Measurements from ENCODE around the gene ANGPTL8. TPM values are rescaled to one million over a fixed set of nuclear protein-coding genes. Genes with fewer than 3 reads are reported as not detected.

The ANGPTL8 gene
- total and polyA plus RNA-seq, 12 donors = 0.33 to 10.0 (median 0.91) TPM; not detected in 4

- Histone ChIP-seq H3K4me3 (no peak overlapping the region), H3K27ac (peak overlapping the region in 2 of 5 donors; percentile 26 to 52), H3K27me3 (no peaks in the 10 kb centered on the region), H3K36me3 (replicated peaks in 1 of 2) (peaks cover 0 to 4% of the 10 kb centered on the region in 2 donors), H3K4me1 (replicated peaks in 1 of 2) (peaks cover 36 to 46% of the 10 kb centered on the region in 2 donors), H3K9me3 (replicated peaks in 1 of 3) (no peaks in the 10 kb centered on the region)
- 51 to 66% (median 54%) methylated on average over 6 to 7 of the region's 7 CpGs for WGBS, 4 donors
- peak in 1 of 7 donors; percentile 34 for DNase-seq
- no peak for TF ChIP-seq POLR2A (IDR thresholded peaks at IDR 0.05)
- TF ChIP-seq CTCF (IDR thresholded peaks at IDR 0.05) = no peak
- intact Hi-C loops (cut with DNase I) = no loop called here
These were observed 40.5 kb upstream of the ANGPTL8 start for GRCh38 chr19:11198769-11199424.

- WGBS, 4 donors = 75 to 95% (median 91%) methylated on average over 5 of the region's 5 CpGs
- no peaks in the 10 kb centered on the region for H3K36me3 ChIP-seq (replicated peaks in 1 of 2)
- no peaks in the 10 kb centered on the region for H3K9me3 ChIP-seq (replicated peaks in 1 of 3)
- peak overlapping the region in 1 of 5 donors; percentile 52 for H3K27ac ChIP-seq
- no peak for TF ChIP-seq POLR2A (IDR thresholded peaks at IDR 0.05)
- no peak for TF ChIP-seq CTCF (IDR thresholded peaks at IDR 0.05)
- peaks cover 42 to 53% of the 10 kb centered on the region in 2 donors for H3K4me1 ChIP-seq (replicated peaks in 1 of 2)
- no peak overlapping the region for H3K4me3 ChIP-seq
- intact Hi-C loops (cut with DNase I) = no loop called here
- DNase-seq = no peak
- no peaks in the 10 kb centered on the region for H3K27me3 ChIP-seq
These were observed 39.9 kb upstream of the ANGPTL8 start for GRCh38 chr19:11199517-11199916.

GRCh38 chr19:11200015-11200574, 39.3 kb upstream of the ANGPTL8 start:
- H3K36me3 ChIP-seq (replicated peaks in 1 of 2) = no peaks in the 10 kb centered on the region
- H3K27me3 ChIP-seq = no peaks in the 10 kb centered on the region
- no peaks in the 10 kb centered on the region for H3K9me3 ChIP-seq (replicated peaks in 1 of 3)
- WGBS, 4 donors = 88 to 90% (median 89%) methylated on average over 15 of the region's 15 CpGs
- no peak overlapping the region for H3K4me3 ChIP-seq
- H3K27ac ChIP-seq = no peak overlapping the region
- TF ChIP-seq CTCF (IDR thresholded peaks at IDR 0.05) = no peak
- TF ChIP-seq POLR2A (IDR thresholded peaks at IDR 0.05) = no peak
- no peak for DNase-seq
- peaks cover 40 to 53% of the 10 kb centered on the region in 2 donors for H3K4me1 ChIP-seq (replicated peaks in 1 of 2)
- intact Hi-C loops (cut with DNase I) = loop anchor here (5.0 to 10.0 kb wide), 2 partner anchors 63 to 165 kb away; no protein-coding TSS in a partner anchor

- Histone ChIP-seq H3K4me1 (replicated peaks in 1 of 2) (peaks cover 31 to 49% of the 10 kb centered on the region in 2 donors), H3K27ac (no peak overlapping the region), H3K4me3 (no peak overlapping the region), H3K9me3 (replicated peaks in 1 of 3) (no peaks in the 10 kb centered on the region), H3K36me3 (replicated peaks in 1 of 2) (no peaks in the 10 kb centered on the region), H3K27me3 (no peaks in the 10 kb centered on the region)
- no peak for TF ChIP-seq POLR2A (IDR thresholded peaks at IDR 0.05)
- TF ChIP-seq CTCF (IDR thresholded peaks at IDR 0.05) = no peak
- WGBS, 4 donors = 89 to 96% (median 93%) methylated on average over 8 to 9 of the region's 9 CpGs; no CpG with 5 or more reads in 1 of the 4 donors
- intact Hi-C loops (cut with DNase I) = loop anchor here (5.0 to 10.0 kb wide), 2 partner anchors 64 to 166 kb away; no protein-coding TSS in a partner anchor
- no peak for DNase-seq
These were observed 38.5 kb upstream of the ANGPTL8 start for GRCh38 chr19:11200931-11201330.

Measured in adrenal gland (tissue), 12 donors.